ENCODE data around the gene UQCRHL. TPM values are rescaled to one million over a fixed set of nuclear protein-coding genes. Genes with fewer than 3 reads are reported as not detected.

UQCRHL gene
- total and polyA plus RNA-seq, 2 donors (not counting 1 experiment from before 2014, with no cell fraction given), result 0.98 to 1.8 TPM

- peak; percentile 99 for DNase-seq
- Histone ChIP-seq H4K20me1 (ENCODE audit: control insufficient read depth, insufficient read depth, low read length, poor library complexity, severe bottlenecking) (no peaks in the 10 kb centered on the region), H3K27ac (ENCODE audit: low read length in 2 of 2) (peak overlapping the region; percentile 98 to 100), H3K4me3 (ENCODE audit: control extremely low read depth in 1 of 5, extremely low read depth in 1 of 5, insufficient read depth in 1 of 5, low read depth in 2 of 5, low read length in 4 of 5) (peak overlapping the region; percentile 82 to 100 (median 97)), H3K4me1 (ENCODE audit: control insufficient read depth in 2 of 2, insufficient read depth in 2 of 2, low read length in 2 of 2) (peaks cover 33 to 43% of the 10 kb centered on the region in 2 donors), H3K9me3 (ENCODE audit: control extremely low read depth in 1 of 3, control insufficient read depth in 2 of 3, insufficient read depth in 1 of 3, low read length in 2 of 3) (peaks cover 0 to 4% (median 0%) of the 10 kb centered on the region in 3 donors), H2AFZ (ENCODE audit: insufficient read depth, low read depth, low read length, poor library complexity, severe bottlenecking) (peak overlapping the region; percentile 88), H3K36me3 (replicated peaks in 1 of 2; ENCODE audit: control extremely low read depth in 1 of 2, control insufficient read depth in 1 of 2, extremely low read depth in 1 of 2, insufficient read depth in 2 of 2, low read length in 1 of 2) (no peaks in the 10 kb centered on the region), H3K79me2 (ENCODE audit: control insufficient read depth, insufficient read depth, low read length) (peaks cover 22% of the 10 kb centered on the region), H3K9ac (ENCODE audit: low read length) (peak overlapping the region; percentile 97), H3K4me2 (replicated peaks; ENCODE audit: low read depth, low read length, poor library complexity, severe bottlenecking) (peak overlapping the region; percentile 97), H3K27me3 (replicated peaks in 1 of 4; ENCODE audit: control extremely low read depth in 1 of 4, control insufficient read depth in 3 of 4, insufficient read depth in 4 of 4, low read length in 3 of 4) (no peaks in the 10 kb centered on the region)
- POLR2A ChIA-PET, result interaction anchor here (0.6 to 9.6 kb wide), 9 partner anchors 12 to 680 kb away, joined by 3 to 221 read pairs (median 4); partner anchors contain the start of genes SPEN and ZBTB17
- CTCF ChIA-PET, result interaction anchor here (0.6 to 1.6 kb wide), 3 partner anchors 11 to 51 kb away, joined by 3 to 7 read pairs (median 4); partner anchors contain the start of gene SPEN
- ATAC-seq (ENCODE audit: low read depth), result peak; percentile 42
- Mint-ChIP-seq H3K27me3 (no peaks in the 10 kb centered on the region), H3K4me1 (peaks cover 35% of the 10 kb centered on the region), H3K9me3 (ENCODE audit: insufficient read depth) (no peaks in the 10 kb centered on the region), H3K4me3 (peak overlapping the region; percentile 97), H3K27ac (peak overlapping the region; percentile 95)
- intact Hi-C loops (cut with micrococcal nuclease), result loop anchor here (2.0 to 5.0 kb wide), 3 partner anchors 139 to 531 kb away; partner anchors contain the start of genes DDI2 and SZRD1
- TF ChIP-seq CTCF (IDR thresholded peaks at IDR 0.05) (no peak), EZH2 (IDR thresholded peaks at IDR 0.05; ENCODE audit: borderline replicate concordance, insufficient read depth, low read depth, low read length, poor library complexity, severe bottlenecking) (no peak)
- WGBS (ENCODE audit: insufficient coverage), result 6% methylated on average over 50 of the region's 66 CpGs
These were observed 28.5 kb upstream of the UQCRHL start for GRCh38 chr1:15835741-15836510.
